GM10266 (cell line): ENCODE results near the gene ANOS1.

Experiments
- DNase-seq: peaks from one replicate; pipeline ENCODE4 v3.0.0; 2012; ENCODE audit errors: extremely low spot score
- TF ChIP-seq, protein P1 (sequence below): IDR thresholded peaks from 2 replicates; pipeline ENCODE4 v1.5.1; 2012; ENCODE audit warnings: mild to moderate bottlenecking, low read depth; ENCODE audit not compliant: control insufficient read depth, insufficient read depth; ENCODE audit errors: missing control alignments

The ANOS1 gene

DNA sequence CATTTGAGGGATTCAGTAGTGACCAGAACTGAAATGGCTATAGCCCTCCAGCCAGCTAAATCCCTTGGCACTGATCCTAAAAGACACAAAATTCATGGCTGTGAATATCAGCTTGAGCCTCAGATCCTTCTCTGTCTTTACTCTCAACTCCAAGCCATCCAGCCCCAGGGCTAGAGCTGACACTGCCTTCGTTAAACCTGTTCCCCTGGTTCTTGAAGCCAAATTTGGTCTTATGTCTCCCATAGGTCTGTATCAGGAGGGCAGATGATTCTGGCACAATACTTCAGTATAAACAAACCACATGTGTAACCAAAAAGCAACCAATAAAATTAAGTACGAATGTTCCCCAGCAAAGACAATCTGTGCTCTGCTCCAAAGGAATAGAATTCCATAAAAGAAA lies 78.0 kb downstream of the ANOS1 start:
- TF ChIP-seq, protein P1, sequence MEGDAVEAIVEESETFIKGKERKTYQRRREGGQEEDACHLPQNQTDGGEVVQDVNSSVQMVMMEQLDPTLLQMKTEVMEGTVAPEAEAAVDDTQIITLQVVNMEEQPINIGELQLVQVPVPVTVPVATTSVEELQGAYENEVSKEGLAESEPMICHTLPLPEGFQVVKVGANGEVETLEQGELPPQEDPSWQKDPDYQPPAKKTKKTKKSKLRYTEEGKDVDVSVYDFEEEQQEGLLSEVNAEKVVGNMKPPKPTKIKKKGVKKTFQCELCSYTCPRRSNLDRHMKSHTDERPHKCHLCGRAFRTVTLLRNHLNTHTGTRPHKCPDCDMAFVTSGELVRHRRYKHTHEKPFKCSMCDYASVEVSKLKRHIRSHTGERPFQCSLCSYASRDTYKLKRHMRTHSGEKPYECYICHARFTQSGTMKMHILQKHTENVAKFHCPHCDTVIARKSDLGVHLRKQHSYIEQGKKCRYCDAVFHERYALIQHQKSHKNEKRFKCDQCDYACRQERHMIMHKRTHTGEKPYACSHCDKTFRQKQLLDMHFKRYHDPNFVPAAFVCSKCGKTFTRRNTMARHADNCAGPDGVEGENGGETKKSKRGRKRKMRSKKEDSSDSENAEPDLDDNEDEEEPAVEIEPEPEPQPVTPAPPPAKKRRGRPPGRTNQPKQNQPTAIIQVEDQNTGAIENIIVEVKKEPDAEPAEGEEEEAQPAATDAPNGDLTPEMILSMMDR: no peak
- DNase-seq: no peak

DNA sequence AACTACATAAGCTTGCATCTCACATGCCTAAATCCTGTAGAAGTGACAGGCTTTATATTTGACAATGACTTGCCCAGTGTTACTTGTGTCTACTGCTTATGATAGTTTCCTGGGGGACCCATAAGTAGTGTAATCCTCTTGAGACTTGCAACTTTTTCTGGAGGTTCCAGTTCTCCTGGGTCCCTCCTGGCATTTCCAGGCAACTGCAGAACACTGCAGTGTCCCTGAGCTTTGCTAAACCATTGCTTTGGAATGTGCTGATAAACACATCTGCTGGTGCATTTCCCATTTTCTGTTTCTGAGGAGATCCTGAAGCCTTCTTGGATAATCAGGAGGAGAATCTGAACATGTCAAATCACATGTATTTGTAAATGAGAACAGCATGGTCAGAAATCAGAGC lies 82.0 kb downstream of the ANOS1 start:
- TF ChIP-seq, protein P1: no peak
- no peak for DNase-seq

DNA sequence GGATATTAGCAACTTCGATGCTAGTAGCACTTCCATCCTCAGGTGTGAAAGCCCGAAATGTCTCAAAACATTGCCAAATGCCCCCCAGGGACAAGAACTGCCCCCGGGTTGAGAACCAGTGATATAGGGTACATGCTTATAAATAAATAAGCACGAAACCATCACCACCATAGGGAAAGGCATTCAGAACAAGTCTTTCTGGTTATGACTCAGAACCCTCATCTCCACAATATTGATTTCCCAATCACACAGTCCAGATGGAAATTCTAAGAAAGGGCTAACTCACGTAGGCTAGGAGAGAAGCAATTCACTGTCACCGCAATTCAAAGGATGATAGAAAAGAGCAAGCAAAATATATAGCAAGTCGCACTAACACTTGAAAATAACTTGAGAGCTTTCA lies 84.8 kb downstream of the ANOS1 start:
- TF ChIP-seq, protein P1: no peak
- DNase-seq: no peak

DNA sequence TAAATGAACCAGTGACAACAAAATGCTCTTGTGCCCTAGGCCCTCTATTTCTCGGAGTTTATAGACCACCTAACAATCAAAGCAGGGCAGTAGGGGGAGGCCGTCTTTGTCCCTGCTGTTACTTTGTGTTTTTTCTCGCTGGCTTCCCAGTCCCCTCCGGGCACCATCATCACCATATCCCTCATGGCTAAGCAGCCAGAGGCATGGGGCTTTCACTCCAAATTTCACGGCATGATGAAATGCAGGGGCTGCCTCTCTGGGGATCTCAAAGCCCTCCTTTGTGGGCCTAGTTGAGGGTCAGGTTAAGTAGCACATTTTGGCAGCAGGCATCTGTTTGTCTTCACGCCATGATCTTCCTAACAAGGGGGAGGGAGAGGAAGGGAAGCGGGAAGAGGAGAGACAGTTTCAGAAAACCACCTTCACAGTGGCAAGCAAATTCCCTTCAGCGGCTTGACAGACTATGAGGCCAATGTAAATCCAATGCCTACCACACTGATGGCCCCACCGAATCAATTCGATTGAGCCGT lies 91.9 kb downstream of the ANOS1 start:
- no peak for DNase-seq
- TF ChIP-seq, protein P1: no peak

DNA sequence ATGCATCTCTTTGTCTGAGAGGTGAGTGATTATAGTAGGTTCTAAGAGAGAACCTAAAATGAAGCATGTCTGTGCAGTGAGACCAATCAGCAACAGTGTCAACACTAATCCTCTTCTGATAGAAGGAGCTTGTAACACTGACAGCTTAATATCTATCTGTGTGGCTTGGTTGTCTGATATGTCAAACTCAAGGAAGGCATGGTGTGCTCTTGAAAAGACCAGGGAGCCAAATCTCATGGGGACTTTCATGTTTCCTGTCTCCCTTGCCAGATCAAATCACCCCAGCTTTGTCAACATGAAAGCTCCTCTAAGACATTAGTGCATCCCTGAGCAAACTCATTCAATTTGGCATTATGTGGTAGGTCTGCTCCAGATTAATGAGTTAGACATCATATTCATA lies 95.4 kb downstream of the ANOS1 start:
- DNase-seq: no peak
- TF ChIP-seq, protein P1: no peak

DNA sequence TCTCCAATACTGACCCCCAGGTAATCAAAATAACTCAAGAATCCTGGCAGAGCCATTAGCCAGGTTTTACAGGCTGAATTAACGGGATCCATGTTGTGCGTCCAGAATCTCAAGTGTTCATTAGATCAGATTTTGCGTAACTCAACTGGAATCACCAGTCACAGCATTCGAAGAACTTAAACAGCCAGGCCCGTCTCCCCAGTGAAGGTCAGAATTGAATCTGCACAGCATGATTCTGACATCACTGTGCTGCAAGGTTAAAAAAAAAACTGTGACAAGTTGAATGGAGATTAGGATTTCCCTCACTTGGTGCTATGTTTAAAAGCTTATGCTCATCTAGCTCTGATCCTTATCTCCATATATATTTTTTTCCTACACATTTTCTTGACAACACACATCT lies 96.1 kb downstream of the ANOS1 start:
- DNase-seq: no peak
- TF ChIP-seq, protein P1: no peak

DNA sequence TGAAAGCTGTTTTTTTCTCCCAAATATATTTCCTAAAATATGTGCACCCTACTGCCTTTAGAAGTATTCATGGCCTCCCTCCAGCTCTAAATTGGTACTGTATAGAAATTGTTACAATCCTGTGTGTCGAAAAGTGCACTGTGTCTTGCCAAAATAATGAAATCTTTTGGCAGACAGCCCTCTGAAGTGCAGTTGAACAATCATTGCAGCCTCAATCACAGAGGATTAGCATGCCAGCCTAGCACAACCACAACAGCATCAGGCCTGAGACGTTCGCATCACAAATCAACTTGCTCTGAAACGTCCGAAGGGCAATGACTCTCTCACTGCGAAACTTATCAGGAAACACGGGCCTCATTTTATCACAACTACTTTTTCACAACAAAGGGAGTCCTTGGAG lies 99.0 kb downstream of the ANOS1 start:
- TF ChIP-seq, protein P1: no peak
- DNase-seq: no peak
